HepG2 (cell line): ENCODE results near the gene SETD7. TPM values are rescaled to one million over a fixed set of nuclear protein-coding genes. Genes with fewer than 3 reads are reported as not detected.

ENCODE experiments used
- CSRNP1 ChIP-seq: sonication (generic); formaldehyde crosslinking; IDR thresholded peaks from 2 replicates; pipeline ENCODE4 v1.8.1; 2023; ENCODE audit warnings: mild to moderate bottlenecking, missing genetic modification reagents
- HOXA9 ChIP-seq: sonication (generic); formaldehyde crosslinking; IDR thresholded peaks from 2 replicates; pipeline ENCODE4 v1.8.1; 2022; ENCODE audit warnings: missing genetic modification reagents, mild to moderate bottlenecking, moderate library complexity, borderline replicate concordance
- KDM2A ChIP-seq: sonication (generic); formaldehyde crosslinking; IDR thresholded peaks from 2 replicates; pipeline ENCODE4 v1.4.0; 2020; ENCODE audit warnings: low read depth, missing genetic modification reagents, borderline replicate concordance
- KLF13 ChIP-seq: sonication (generic); formaldehyde crosslinking; IDR thresholded peaks from 2 replicates; pipeline ENCODE4 v1.4.0; 2020; ENCODE audit warnings: mild to moderate bottlenecking, missing genetic modification reagents
- MNT ChIP-seq: fragments of 450-650 bp; IDR thresholded peaks from 2 replicates; pipeline ENCODE4 v1.6.1; 2016
- MYPOP ChIP-seq: sonication (generic); formaldehyde crosslinking; IDR thresholded peaks from 2 replicates; pipeline ENCODE4 v1.8.1; 2023; ENCODE audit warnings: mild to moderate bottlenecking, moderate library complexity, missing genetic modification reagents
- NR0B2 ChIP-seq: sonication (generic); formaldehyde crosslinking; IDR thresholded peaks from 2 replicates; pipeline ENCODE4 v1.4.0; 2020; ENCODE audit warnings: mild to moderate bottlenecking, missing genetic modification reagents
- SKIL ChIP-seq: sonication (generic); formaldehyde crosslinking; IDR thresholded peaks from 2 replicates; pipeline ENCODE4 v1.8.0; 2022; ENCODE audit warnings: missing genetic modification reagents, mild to moderate bottlenecking, moderate library complexity, borderline replicate concordance
- SNAPC2 ChIP-seq: sonication (generic); formaldehyde crosslinking; IDR thresholded peaks from 2 replicates; pipeline ENCODE4 v1.8.1; 2022; ENCODE audit warnings: mild to moderate bottlenecking, missing genetic modification reagents
- SOX5 ChIP-seq: IDR thresholded peaks from 2 replicates; pipeline ENCODE4 v1.6.1; 2016; ENCODE audit warnings: borderline replicate concordance
- ZNF572 ChIP-seq: sonication (generic); formaldehyde crosslinking; IDR thresholded peaks from 2 replicates; pipeline ENCODE4 v1.5.1; 2020; ENCODE audit warnings: mild to moderate bottlenecking, missing genetic modification reagents
- ZNF691 ChIP-seq: sonication (generic); formaldehyde crosslinking; IDR thresholded peaks from 2 replicates; pipeline ENCODE4 v1.4.0; 2020; ENCODE audit warnings: missing genetic modification reagents, low read depth, mild to moderate bottlenecking, borderline replicate concordance
- ZNF839 ChIP-seq: sonication (generic); formaldehyde crosslinking; IDR thresholded peaks from 2 replicates; pipeline ENCODE4 v1.4.0; 2020; ENCODE audit warnings: missing genetic modification reagents, mild to moderate bottlenecking, borderline replicate concordance
- polyA plus RNA-seq, 8 experiments: library from polyadenylated mRNA; depleted of rRNA in 3 of 8; stranded (reverse) in 7 of 8; unstranded in 1 of 8; fragments of >200 nt; fragmentation: Illumina TruSeq in 4 of 8; extraction: Trizol in 4 of 8; gene quantifications; 2 replicates each; pipeline versions ENCODE4 v1.2.1 to v1.2.3, GENCODE V29; 2011 to 2016; ENCODE audit warnings: low read depth in 4 of 8, missing spikeins in 1 of 8, mixed read lengths in 1 of 8; ENCODE audit not compliant: insufficient read depth in 1 of 8
- total RNA-seq, 5 experiments: library from RNA; depleted of rRNA; stranded (reverse); fragments of >200 nt; fragmentation: Illumina TruSeq; extraction: Trizol; gene quantifications; 2 replicates each; pipeline ENCODE4 v1.2.3, GENCODE V29; 2016; ENCODE audit warnings: low read depth in 1 of 5

SETD7 gene
- total and polyA plus RNA-seq, 2 of the 13 experiments (the other 11 are each of a cell fraction or from before 2014, with no cell fraction given) = 0.08 to 0.22 TPM

GRCh38 chr4:139454111-139455045 lies 101.6 kb downstream of the SETD7 start, which contains the start of gene RAB33B (continued):
- no peak for TF ChIP-seq ZNF691 (CRISPR knock-in tag)
- TF ChIP-seq CSRNP1 (CRISPR knock-in tag) = 0 out of 2 replicates have a peak, but pooled peaks have one; percentile 15
- no peak for TF ChIP-seq SNAPC2
- peak; percentile 43; the same call in 1 of the 2 replicates for TF ChIP-seq NR0B2
- no peak for TF ChIP-seq MNT
- TF ChIP-seq ZNF572 (CRISPR knock-in tag) = 0 out of 2 replicates have a peak, but pooled peaks have one; percentile 23
- peak; percentile 63; the same call in 1 of the 2 replicates for TF ChIP-seq KLF13 (CRISPR knock-in tag)
- peak; percentile 48 for TF ChIP-seq MYPOP (CRISPR knock-in tag)
- TF ChIP-seq HOXA9 = 0 out of 2 replicates have a peak, but pooled peaks have one; percentile 20
- TF ChIP-seq SOX5 (CRISPR knock-in tag) = peak; percentile 4; the same call in 1 of the 2 replicates
- TF ChIP-seq ZNF839 = 0 out of 2 replicates have a peak, but pooled peaks have one; percentile 45
- TF ChIP-seq SKIL (CRISPR knock-in tag) = 0 out of 2 replicates have a peak, but pooled peaks have one; percentile 31
- TF ChIP-seq KDM2A (CRISPR knock-in tag) = peak; percentile 34
